ENCODE data around the gene FBN1. TPM values are rescaled to one million over a fixed set of nuclear protein-coding genes. Genes with fewer than 3 reads are reported as not detected.

FBN1 gene
- total and polyA plus RNA-seq, 2 of the 13 experiments (the other 11 are each of a cell fraction or from before 2014, with no cell fraction given), result 1.5 to 3.0 TPM

GRCh38 chr15:48469681-48470080 lies 175.8 kb downstream of the FBN1 start:
- Histone ChIP-seq H3K9ac (ENCODE audit: insufficient read depth, low read depth, low read length) (no peak overlapping the region), H3K4me3 (replicated peaks in 1 of 3; ENCODE audit: insufficient read depth in 1 of 3, low read depth in 2 of 3, low read length in 3 of 3) (no peak overlapping the region), H3K9me3 (ENCODE audit: low read length) (no peaks in the 10 kb centered on the region), H3K27me3 (ENCODE audit: control insufficient read depth in 1 of 2, insufficient read depth in 2 of 2, low read length in 2 of 2) (no peaks in the 10 kb centered on the region), H2AFZ (ENCODE audit: low read length) (no peak overlapping the region), H3K79me2 (ENCODE audit: insufficient read depth, low read length) (no peaks in the 10 kb centered on the region), H4K20me1 (ENCODE audit: insufficient read depth, low read length) (no peaks in the 10 kb centered on the region), H3K4me1 (ENCODE audit: insufficient read depth, low read length) (no peaks in the 10 kb centered on the region), H3K4me2 (ENCODE audit: low read depth, low read length) (no peak overlapping the region), H3K36me3 (replicated peaks in 1 of 2; ENCODE audit: control insufficient read depth in 1 of 2, insufficient read depth in 2 of 2, low read length in 2 of 2) (no peaks in the 10 kb centered on the region; a peak in 1 of 5 replicates), H3K27ac (ENCODE audit: extremely low read length, insufficient read depth, low read length) (no peak overlapping the region)
- BruUV-seq (replicated peaks), result no TSS peak
- CTCF ChIA-PET (ENCODE audit: low intra/inter-chr PET ratio, low total read pairs), result no interaction called here
- 71% methylated on average over 5 of the region's 5 CpGs for WGBS (ENCODE audit: low lambda C conversion rate)
- intact Hi-C loops (cut with micrococcal nuclease; ENCODE audit: unreplicated experiment), result no loop called here
- no peak for ATAC-seq
- DNase-seq (ENCODE audit: low spot score), result no peak
- no peak for FAIRE-seq
- POLR2A ChIA-PET, result no interaction called here
- TF ChIP-seq ZBTB42 (CRISPR knock-in tag; IDR thresholded peaks at IDR 0.05), result no peak
- in situ Hi-C loops (cut with HindIII; ENCODE audit: extremely low pct_ligation_motif_present, low pct_unique_long_range_greater_than_20kb), result no loop called here

DNA sequence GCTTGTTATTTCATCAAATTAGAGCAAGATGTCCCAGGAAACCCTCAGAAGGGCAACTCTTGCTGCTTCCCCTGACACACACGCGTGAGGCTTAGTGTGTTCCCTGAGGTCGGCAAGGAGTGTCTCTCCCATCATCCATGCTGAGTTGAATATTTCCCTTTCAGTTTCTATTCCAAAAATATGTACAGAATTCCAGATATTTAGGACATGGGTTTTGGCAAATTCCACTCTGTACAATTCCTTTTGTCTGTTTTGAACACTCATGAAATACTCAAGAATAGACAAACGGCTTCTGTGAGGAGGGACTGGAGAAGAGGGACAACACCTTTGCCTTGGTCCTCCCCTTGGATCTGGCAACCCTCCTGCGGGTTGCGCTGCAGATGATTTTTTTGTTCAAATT lies 176.2 kb downstream of the FBN1 start:
- Histone ChIP-seq H3K27me3 (ENCODE audit: control insufficient read depth in 1 of 2, insufficient read depth in 2 of 2, low read length in 2 of 2) (no peaks in the 10 kb centered on the region), H2AFZ (ENCODE audit: low read length) (no peak overlapping the region), H3K9ac (ENCODE audit: insufficient read depth, low read depth, low read length) (no peak overlapping the region), H3K4me1 (ENCODE audit: insufficient read depth, low read length) (no peaks in the 10 kb centered on the region), H3K4me3 (replicated peaks in 1 of 3; ENCODE audit: insufficient read depth in 1 of 3, low read depth in 2 of 3, low read length in 3 of 3) (no peak overlapping the region), H3K9me3 (ENCODE audit: low read length) (no peaks in the 10 kb centered on the region), H3K27ac (ENCODE audit: extremely low read length, insufficient read depth, low read length) (no peak overlapping the region), H3K79me2 (ENCODE audit: insufficient read depth, low read length) (no peaks in the 10 kb centered on the region), H3K36me3 (replicated peaks in 1 of 2; ENCODE audit: control insufficient read depth in 1 of 2, insufficient read depth in 2 of 2, low read length in 2 of 2) (no peaks in the 10 kb centered on the region; a peak in 1 of 5 replicates), H4K20me1 (ENCODE audit: insufficient read depth, low read length) (no peaks in the 10 kb centered on the region), H3K4me2 (ENCODE audit: low read depth, low read length) (no peak overlapping the region)
- WGBS (ENCODE audit: low lambda C conversion rate), result 88% methylated on average over 6 of the region's 6 CpGs
- intact Hi-C loops (cut with micrococcal nuclease; ENCODE audit: unreplicated experiment) (no loop called here), in situ Hi-C loops (cut with HindIII; ENCODE audit: extremely low pct_ligation_motif_present, low pct_unique_long_range_greater_than_20kb) (no loop called here)
- BruUV-seq (replicated peaks), result no TSS peak
- ChIA-PET CTCF (ENCODE audit: low intra/inter-chr PET ratio, low total read pairs) (no interaction called here), POLR2A (no interaction called here)
- DNase-seq (ENCODE audit: low spot score) (no peak), FAIRE-seq (no peak), ATAC-seq (no peak)
- TF ChIP-seq SP140L (CRISPR knock-in tag; IDR thresholded peaks at IDR 0.05; ENCODE audit: borderline replicate concordance), result no peak
- TF ChIP-seq, protein P1, sequence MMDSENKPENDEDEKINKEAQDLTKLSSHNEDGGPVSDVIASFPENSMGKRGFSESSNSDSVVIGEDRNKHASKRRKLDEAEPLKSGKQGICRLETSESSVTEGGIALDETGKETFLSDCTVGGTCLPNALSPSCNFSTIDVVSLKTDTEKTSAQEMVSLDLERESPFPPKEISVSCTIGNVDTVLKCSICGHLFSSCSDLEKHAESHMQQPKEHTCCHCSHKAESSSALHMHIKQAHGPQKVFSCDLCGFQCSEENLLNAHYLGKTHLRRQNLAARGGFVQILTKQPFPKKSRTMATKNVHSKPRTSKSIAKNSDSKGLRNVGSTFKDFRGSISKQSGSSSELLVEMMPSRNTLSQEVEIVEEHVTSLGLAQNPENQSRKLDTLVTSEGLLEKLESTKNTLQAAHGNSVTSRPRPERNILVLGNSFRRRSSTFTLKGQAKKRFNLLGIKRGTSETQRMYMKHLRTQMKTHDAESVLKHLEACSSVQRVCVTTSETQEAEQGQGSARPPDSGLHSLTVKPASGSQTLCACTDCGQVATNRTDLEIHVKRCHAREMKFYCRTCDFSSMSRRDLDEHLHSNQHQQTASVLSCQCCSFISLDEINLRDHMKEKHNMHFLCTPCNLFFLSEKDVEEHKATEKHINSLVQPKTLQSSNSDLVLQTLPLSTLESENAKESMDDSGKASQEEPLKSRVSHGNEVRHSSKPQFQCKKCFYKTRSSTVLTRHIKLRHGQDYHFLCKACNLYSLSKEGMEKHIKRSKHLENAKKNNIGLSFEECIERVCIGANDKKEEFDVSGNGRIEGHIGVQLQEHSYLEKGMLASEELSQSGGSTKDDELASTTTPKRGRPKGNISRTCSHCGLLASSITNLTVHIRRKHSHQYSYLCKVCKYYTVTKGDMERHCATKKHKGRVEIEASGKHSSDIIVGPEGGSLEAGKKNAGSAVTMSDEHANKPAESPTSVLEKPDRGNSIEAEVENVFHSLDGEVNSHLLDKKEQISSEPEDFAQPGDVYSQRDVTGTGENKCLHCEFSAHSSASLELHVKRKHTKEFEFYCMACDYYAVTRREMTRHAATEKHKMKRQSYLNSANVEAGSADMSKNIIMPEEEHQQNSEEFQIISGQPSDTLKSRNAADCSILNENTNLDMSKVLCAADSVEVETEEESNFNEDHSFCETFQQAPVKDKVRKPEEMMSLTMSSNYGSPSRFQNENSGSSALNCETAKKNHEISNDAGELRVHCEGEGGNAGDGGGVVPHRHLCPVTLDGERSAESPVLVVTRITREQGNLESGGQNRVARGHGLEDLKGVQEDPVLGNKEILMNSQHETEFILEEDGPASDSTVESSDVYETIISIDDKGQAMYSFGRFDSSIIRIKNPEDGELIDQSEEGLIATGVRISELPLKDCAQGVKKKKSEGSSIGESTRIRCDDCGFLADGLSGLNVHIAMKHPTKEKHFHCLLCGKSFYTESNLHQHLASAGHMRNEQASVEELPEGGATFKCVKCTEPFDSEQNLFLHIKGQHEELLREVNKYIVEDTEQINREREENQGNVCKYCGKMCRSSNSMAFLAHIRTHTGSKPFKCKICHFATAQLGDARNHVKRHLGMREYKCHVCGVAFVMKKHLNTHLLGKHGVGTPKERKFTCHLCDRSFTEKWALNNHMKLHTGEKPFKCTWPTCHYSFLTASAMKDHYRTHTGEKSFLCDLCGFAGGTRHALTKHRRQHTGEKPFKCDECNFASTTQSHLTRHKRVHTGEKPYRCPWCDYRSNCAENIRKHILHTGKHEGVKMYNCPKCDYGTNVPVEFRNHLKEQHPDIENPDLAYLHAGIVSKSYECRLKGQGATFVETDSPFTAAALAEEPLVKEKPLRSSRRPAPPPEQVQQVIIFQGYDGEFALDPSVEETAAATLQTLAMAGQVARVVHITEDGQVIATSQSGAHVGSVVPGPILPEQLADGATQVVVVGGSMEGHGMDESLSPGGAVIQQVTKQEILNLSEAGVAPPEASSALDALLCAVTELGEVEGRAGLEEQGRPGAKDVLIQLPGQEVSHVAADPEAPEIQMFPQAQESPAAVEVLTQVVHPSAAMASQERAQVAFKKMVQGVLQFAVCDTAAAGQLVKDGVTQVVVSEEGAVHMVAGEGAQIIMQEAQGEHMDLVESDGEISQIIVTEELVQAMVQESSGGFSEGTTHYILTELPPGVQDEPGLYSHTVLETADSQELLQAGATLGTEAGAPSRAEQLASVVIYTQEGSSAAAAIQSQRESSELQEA (CRISPR knock-in tag; IDR thresholded peaks at IDR 0.05; ENCODE audit: not compliant biosample characterization), result no peak
- no peak for TF ChIP-seq ZFP36 (IDR thresholded peaks at IDR 0.05; ENCODE audit: borderline replicate concordance, low read depth, low read length, partially characterized antibody)
- TF ChIP-seq, protein P2, sequence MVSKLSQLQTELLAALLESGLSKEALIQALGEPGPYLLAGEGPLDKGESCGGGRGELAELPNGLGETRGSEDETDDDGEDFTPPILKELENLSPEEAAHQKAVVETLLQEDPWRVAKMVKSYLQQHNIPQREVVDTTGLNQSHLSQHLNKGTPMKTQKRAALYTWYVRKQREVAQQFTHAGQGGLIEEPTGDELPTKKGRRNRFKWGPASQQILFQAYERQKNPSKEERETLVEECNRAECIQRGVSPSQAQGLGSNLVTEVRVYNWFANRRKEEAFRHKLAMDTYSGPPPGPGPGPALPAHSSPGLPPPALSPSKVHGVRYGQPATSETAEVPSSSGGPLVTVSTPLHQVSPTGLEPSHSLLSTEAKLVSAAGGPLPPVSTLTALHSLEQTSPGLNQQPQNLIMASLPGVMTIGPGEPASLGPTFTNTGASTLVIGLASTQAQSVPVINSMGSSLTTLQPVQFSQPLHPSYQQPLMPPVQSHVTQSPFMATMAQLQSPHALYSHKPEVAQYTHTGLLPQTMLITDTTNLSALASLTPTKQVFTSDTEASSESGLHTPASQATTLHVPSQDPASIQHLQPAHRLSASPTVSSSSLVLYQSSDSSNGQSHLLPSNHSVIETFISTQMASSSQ (IDR thresholded peaks at IDR 0.05; ENCODE audit: low read depth), result no peak
- TF ChIP-seq, protein P2 (CRISPR knock-in tag; IDR thresholded peaks at IDR 0.05; ENCODE audit: borderline replicate concordance), result no peak
